ENCODE measurements around the gene POLR1G. TPM values are rescaled to one million over a fixed set of nuclear protein-coding genes. Genes with fewer than 3 reads are reported as not detected.

The POLR1G gene
- total RNA-seq, 4 donors from 2014 or later, result 5.1 to 8.3 (median 5.8) TPM

DNA sequence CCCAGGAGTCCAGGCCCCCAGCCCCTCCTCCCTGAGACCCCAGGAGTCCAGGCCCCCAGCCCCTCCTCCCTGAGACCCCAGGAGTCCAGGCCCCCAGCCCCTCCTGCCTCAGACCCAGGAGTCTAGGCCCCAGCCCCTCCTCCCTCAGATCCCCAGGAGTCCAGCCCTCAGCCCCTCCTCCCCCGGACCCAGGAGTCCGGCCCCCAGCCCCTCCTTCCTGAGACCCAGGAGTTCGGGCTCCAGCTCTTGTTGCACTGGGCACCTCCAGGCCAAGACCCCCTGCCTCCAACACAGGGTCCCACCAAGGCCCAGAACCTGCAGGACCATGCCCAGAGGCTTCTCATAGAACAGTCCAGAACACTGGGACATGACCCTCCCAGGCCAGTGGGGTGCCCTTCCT lies 13.5 kb downstream of the POLR1G start:
- no peak overlapping the region for H3K4me3 ChIP-seq
- H3K27me3 ChIP-seq, result no peaks in the 10 kb centered on the region
- ATAC-seq (no peak), DNase-seq (no peak)
- H3K27ac ChIP-seq, result no peak overlapping the region
- TF ChIP-seq, protein P1, sequence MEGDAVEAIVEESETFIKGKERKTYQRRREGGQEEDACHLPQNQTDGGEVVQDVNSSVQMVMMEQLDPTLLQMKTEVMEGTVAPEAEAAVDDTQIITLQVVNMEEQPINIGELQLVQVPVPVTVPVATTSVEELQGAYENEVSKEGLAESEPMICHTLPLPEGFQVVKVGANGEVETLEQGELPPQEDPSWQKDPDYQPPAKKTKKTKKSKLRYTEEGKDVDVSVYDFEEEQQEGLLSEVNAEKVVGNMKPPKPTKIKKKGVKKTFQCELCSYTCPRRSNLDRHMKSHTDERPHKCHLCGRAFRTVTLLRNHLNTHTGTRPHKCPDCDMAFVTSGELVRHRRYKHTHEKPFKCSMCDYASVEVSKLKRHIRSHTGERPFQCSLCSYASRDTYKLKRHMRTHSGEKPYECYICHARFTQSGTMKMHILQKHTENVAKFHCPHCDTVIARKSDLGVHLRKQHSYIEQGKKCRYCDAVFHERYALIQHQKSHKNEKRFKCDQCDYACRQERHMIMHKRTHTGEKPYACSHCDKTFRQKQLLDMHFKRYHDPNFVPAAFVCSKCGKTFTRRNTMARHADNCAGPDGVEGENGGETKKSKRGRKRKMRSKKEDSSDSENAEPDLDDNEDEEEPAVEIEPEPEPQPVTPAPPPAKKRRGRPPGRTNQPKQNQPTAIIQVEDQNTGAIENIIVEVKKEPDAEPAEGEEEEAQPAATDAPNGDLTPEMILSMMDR (IDR thresholded peaks at IDR 0.05 in 4 of 5, conservative IDR thresholded peaks at IDR 0.05 in 1 of 5), result no peak
- no peak for TF ChIP-seq POLR2A (IDR thresholded peaks at IDR 0.05)
- no peaks in the 10 kb centered on the region for H3K9me3 ChIP-seq
- intact Hi-C loops (cut with DNase I; ENCODE audit: low total_unique reads) (loop anchor here (5.0 to 10.0 kb wide), 2 partner anchors 113 to 295 kb away; no protein-coding TSS in a partner anchor), in situ Hi-C loops (cut with MboI; ENCODE audit: low sequenced_read_pairs in 4 of 4) (no loop called here)
- peaks cover 0 to 43% of the 10 kb centered on the region in 2 donors for H3K36me3 ChIP-seq
- peaks cover 13 to 14% of the 10 kb centered on the region in 2 donors for H3K4me1 ChIP-seq

DNA sequence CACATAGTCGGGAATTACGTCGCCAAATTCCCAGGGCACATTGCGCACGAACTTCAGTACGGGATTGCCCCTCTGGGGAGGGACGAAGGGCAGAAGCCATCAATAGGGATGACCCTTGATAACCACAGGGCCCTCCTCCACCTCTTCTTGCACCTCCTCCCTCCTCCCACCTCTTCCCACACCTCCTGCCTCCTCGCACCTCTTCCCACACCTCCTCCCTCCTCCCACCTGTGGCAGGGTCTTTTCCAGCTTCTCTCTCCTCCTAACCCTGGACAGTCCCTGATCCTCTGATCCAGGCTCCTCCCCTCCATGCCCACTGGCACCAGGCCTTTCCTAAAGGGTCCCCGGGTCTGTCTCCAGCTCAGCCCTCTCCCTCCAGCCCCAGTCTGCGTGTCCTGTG lies 13.9 kb downstream of the POLR1G start:
- Histone ChIP-seq H3K4me1 (peaks cover 18% of the 10 kb centered on the region in 2 donors), H3K36me3 (peaks cover 0 to 41% of the 10 kb centered on the region in 2 donors), H3K27me3 (no peaks in the 10 kb centered on the region), H3K9me3 (no peaks in the 10 kb centered on the region), H3K27ac (no peak overlapping the region), H3K4me3 (no peak overlapping the region)
- DNase-seq (no peak), ATAC-seq (no peak)
- intact Hi-C loops (cut with DNase I; ENCODE audit: low total_unique reads), result loop anchor here (5.0 to 10.0 kb wide), 2 partner anchors 113 to 294 kb away; no protein-coding TSS in a partner anchor
- in situ Hi-C loops (cut with MboI; ENCODE audit: low sequenced_read_pairs in 4 of 4), result no loop called here
- TF ChIP-seq, protein P1 (IDR thresholded peaks at IDR 0.05 in 4 of 5, conservative IDR thresholded peaks at IDR 0.05 in 1 of 5), result no peak
- TF ChIP-seq POLR2A (IDR thresholded peaks at IDR 0.05), result no peak

DNA sequence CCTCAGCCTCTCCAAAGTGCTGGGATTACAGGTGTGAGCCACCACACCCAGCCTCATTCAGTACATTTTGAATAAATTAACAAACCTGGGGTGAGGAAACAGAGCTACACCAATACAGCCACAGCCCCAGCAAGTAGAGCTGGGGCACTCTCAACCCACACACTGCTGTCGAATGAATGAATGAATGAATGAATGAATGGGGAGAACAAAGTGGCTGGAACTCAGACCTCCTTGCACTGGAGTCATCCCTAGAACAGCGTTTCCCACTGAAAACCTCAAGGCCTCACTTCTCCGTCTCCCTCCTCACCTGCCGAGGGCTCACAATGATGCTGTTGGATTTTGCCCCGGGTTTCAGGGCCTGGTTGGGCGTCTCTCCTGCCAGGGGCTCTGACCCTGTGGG lies 14.4 kb downstream of the POLR1G start:
- H3K27ac ChIP-seq, result no peak overlapping the region
- no peaks in the 10 kb centered on the region for H3K9me3 ChIP-seq
- H3K27me3 ChIP-seq, result no peaks in the 10 kb centered on the region
- H3K36me3 ChIP-seq, result peaks cover 0 to 37% of the 10 kb centered on the region in 2 donors
- DNase-seq (no peak), ATAC-seq (no peak)
- intact Hi-C loops (cut with DNase I; ENCODE audit: low total_unique reads), result loop anchor here (5.0 to 10.0 kb wide), 2 partner anchors 114 to 294 kb away; no protein-coding TSS in a partner anchor
- H3K4me1 ChIP-seq, result peaks cover 21 to 22% of the 10 kb centered on the region in 2 donors
- TF ChIP-seq, protein P1 (IDR thresholded peaks at IDR 0.05 in 4 of 5, conservative IDR thresholded peaks at IDR 0.05 in 1 of 5), result no peak
- TF ChIP-seq POLR2A (IDR thresholded peaks at IDR 0.05), result no peak
- in situ Hi-C loops (cut with MboI; ENCODE audit: low sequenced_read_pairs in 4 of 4), result no loop called here
- H3K4me3 ChIP-seq, result no peak overlapping the region

DNA sequence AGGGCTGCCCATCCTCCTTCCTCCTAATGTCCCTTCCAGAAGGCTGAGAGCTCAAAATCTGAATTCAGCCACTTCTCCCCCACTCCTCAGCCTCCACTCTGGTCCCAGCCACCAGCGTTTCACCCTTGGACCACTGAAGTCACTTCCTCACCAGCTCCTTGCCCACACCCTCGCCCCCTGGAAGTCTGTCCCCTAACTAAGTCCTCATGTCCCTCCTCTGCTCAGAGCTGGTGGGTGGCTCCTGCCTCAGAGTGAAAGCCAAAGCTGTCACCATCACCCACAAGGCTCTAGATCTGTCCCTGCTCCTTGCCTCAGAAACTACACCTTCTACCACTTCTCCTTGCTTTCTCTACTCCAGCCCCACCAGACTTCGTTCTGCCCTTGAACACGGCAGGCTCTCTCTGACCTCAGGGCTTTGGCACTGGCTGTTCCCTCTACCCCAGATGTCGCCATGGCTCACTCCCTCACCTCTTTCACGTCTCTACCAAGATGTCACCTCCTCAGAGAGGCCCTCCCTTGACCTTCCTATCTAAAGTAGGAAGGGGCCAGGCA lies 15.6 kb downstream of the POLR1G start:
- Histone ChIP-seq H3K4me1 (peaks cover 21 to 22% of the 10 kb centered on the region in 2 donors), H3K27me3 (no peaks in the 10 kb centered on the region), H3K4me3 (no peak overlapping the region), H3K27ac (no peak overlapping the region), H3K9me3 (no peaks in the 10 kb centered on the region), H3K36me3 (peaks cover 0 to 26% of the 10 kb centered on the region in 2 donors)
- intact Hi-C loops (cut with DNase I; ENCODE audit: low total_unique reads) (loop anchor here (2.0 to 10.0 kb wide), 3 partner anchors 15 to 293 kb away; partner anchors contain the start of gene POLR1G), in situ Hi-C loops (cut with MboI; ENCODE audit: low sequenced_read_pairs in 4 of 4) (no loop called here)
- DNase-seq (no peak), ATAC-seq (no peak)
- TF ChIP-seq, protein P1 (IDR thresholded peaks at IDR 0.05 in 4 of 5, conservative IDR thresholded peaks at IDR 0.05 in 1 of 5), result no peak
- no peak for TF ChIP-seq POLR2A (IDR thresholded peaks at IDR 0.05)
